Measurements from ENCODE around the gene NELFB.

The NELFB gene

DNA sequence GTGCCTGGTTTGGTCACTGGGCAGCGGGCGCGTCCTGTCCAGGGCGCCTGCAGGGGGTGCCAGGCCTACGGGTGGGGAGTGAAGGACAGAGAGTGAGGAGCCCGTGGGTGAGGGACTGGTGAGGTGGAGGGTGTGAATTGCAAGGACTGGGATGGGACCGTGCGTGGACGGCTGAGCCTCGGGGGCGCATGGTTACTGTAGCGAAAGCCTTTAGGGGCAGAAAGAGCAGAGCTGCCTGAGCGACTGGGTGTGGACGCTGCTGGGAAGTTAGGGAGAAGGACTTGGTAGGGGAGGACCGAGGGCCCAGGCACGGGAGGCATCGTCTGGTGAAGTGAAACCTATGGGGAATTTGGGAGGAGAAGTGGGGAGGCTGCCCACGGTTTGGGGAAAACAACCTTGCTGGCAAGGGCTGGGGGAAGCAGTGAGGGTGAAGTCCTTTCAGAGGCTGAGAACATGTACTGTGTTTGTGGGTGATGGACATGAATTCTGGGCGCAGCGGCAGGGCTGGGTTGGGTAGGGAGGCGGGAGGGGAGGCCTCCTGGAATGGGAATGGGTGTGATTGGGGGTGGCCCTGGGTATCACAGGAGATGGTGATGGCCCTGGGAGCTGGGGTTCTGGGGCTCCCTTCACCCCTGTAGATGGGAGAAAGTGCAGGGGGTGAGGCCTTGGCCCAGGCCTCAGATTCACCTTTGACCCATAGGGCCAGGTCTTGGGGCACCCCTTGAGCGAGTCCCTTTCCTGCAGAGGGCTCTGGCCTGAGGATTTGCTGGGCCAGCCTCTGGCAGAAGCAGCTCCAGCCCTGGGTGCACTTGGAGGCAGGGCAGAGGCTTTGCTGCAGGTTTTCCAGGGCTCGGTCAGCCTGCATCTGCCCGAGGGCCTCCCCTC is 20.7 kb downstream of the NELFB start:
- Histone ChIP-seq H3K27me3 (no peaks in the 10 kb centered on the region), H3K27ac (no peak overlapping the region), H3K4me3 (ENCODE audit: low read depth in 1 of 2, low read length in 1 of 2) (no peak overlapping the region), H3K36me3 (peaks cover 56% of the 10 kb centered on the region), H3K4me1 (ENCODE audit: control insufficient read depth in 1 of 2, insufficient read depth in 1 of 2, low read depth in 1 of 2, low read length in 1 of 2) (peaks cover 15 to 21% of the 10 kb centered on the region in 2 experiments), H3K9me3 (no peaks in the 10 kb centered on the region)
- TF ChIP-seq CTCF (IDR thresholded peaks at IDR 0.05) = no peak

- Histone ChIP-seq H3K36me3 (peaks cover 58% of the 10 kb centered on the region), H3K4me3 (ENCODE audit: low read depth in 1 of 2, low read length in 1 of 2) (peak overlapping the region; percentile 83 to 85), H3K9me3 (no peaks in the 10 kb centered on the region), H3K27me3 (no peaks in the 10 kb centered on the region), H3K27ac (peak overlapping the region; percentile 89), H3K4me1 (ENCODE audit: control insufficient read depth in 1 of 2, insufficient read depth in 1 of 2, low read depth in 1 of 2, low read length in 1 of 2) (peaks cover 15 to 22% of the 10 kb centered on the region in 2 experiments)
- TF ChIP-seq CTCF (IDR thresholded peaks at IDR 0.05) = no peak
Measured at GRCh38 chr9:137276473-137277328, 21.6 kb downstream of the NELFB start.

DNA sequence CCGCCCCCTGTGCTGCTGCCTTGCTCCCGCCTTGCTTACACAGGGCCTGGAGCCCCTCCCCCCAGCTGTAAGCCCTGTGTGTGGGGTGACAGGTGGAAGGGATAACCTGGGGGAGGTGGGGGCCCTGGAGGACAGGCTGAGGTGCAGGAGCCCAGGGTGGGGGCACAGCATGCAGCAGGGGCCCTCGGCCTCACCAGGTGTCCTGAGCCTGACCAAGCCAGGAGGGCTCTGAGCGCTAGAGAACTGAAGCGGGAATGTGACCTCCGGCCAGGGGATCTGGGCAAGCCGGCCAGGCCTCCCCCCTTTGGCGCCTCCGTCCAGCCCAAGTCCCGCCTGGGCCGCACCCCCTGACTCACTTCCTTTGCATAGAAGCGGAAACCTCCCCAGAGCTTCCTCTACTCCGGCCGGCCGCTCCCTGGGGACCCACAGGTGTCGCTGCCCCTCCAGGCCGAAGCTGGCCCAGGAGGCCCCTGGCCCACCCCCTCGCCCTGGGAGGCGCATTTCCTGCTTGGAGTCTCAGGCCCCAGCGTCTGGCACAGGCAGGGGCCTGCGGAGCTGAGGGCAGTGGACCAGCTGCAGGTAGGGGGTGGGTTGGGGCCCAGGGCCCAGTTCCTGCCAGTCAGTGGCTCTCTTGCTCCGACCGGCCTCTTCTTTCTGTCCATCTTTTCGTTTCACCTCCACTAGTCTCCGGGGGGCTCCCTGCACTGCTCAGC is 22.4 kb downstream of the NELFB start, which contains the start of gene TOR4A:
TSS of gene TOR4A (plus strand) at position 398 of the 713 bp plus-strand sequence. CDS start 964 bp downstream, outside the sequence.
- Histone ChIP-seq H3K9me3 (no peaks in the 10 kb centered on the region), H3K36me3 (peaks cover 58% of the 10 kb centered on the region), H3K27ac (peak within 1 kb of the TSS; percentile 89), H3K27me3 (no peaks in the 10 kb centered on the region), H3K4me3 (ENCODE audit: low read depth in 1 of 2, low read length in 1 of 2) (peak within 1 kb of the TSS; percentile 83 to 85), H3K4me1 (ENCODE audit: control insufficient read depth in 1 of 2, insufficient read depth in 1 of 2, low read depth in 1 of 2, low read length in 1 of 2) (peaks cover 15 to 22% of the 10 kb centered on the region in 2 experiments)
- peak; percentile 54 for TF ChIP-seq CTCF (IDR thresholded peaks at IDR 0.05)

DNA sequence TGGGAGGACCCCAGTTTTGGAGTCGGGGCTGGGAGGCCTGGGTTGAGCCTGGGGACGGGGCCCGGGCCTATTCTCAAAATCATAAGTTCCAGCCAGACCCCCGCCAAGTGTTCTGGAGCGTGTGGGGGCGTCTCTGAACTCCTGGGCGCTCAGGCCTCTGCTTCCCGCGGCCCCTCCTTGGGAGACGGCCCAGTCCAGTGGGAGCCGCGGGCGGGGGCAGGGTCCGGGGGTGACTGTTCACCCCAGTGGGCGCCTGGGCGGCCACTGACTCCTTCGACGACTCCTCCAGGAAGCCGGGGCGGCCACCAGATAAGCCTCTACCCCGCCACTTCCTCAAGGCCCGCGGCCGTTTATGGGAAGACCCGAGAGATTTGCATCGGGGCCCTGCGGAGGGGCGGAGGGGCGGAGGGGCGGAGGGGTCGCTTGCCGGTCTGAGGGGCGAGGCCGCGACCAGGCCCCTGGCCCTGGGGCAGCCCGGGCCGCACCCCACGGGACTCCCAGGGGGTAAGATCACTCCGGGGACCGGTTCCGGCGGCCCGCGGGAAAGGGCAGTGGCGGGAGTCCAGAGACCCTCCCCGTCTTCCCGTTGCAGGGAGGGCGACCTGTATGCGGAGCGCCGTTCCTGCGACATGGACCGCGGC is 23.1 kb downstream of the NELFB start:
- Histone ChIP-seq H3K4me3 (ENCODE audit: low read depth in 1 of 2, low read length in 1 of 2) (peak overlapping the region; percentile 83 to 85), H3K9me3 (no peaks in the 10 kb centered on the region), H3K27ac (peak overlapping the region; percentile 89), H3K27me3 (no peaks in the 10 kb centered on the region), H3K36me3 (peaks cover 58% of the 10 kb centered on the region), H3K4me1 (ENCODE audit: control insufficient read depth in 1 of 2, insufficient read depth in 1 of 2, low read depth in 1 of 2, low read length in 1 of 2) (peaks cover 15 to 22% of the 10 kb centered on the region in 2 experiments)
- TF ChIP-seq CTCF (IDR thresholded peaks at IDR 0.05) = no peak
